ENCODE measurements around the gene CCNI. TPM values are rescaled to one million over a fixed set of nuclear protein-coding genes. Genes with fewer than 3 reads are reported as not detected.

Gene CCNI
- total and polyA plus RNA-seq, 4 donors = 36.2 to 87.5 (median 62.3) TPM

GRCh38 chr4:77094496-77094895, 18.7 kb upstream of the CCNI start:
- no peak for TF ChIP-seq HNF4G (IDR thresholded peaks at IDR 0.05)
- no peak for TF ChIP-seq CTCF (IDR thresholded peaks at IDR 0.05; ENCODE audit: low read depth, low read length, missing input control)
- no peak for TF ChIP-seq RAD21 (IDR thresholded peaks at IDR 0.05)
- TF ChIP-seq REST (IDR thresholded peaks at IDR 0.05) = no peak
- no peak for TF ChIP-seq YY1 (IDR thresholded peaks at IDR 0.05)
- no peak for TF ChIP-seq HNF4A (conservative IDR thresholded peaks at IDR 0.05)
- TF ChIP-seq ATF3 (IDR thresholded peaks at IDR 0.05) = no peak
- TF ChIP-seq RXRA (IDR thresholded peaks at IDR 0.05) = no peak
- TF ChIP-seq FOXA2 (IDR thresholded peaks at IDR 0.05) = no peak
- no peak for TF ChIP-seq SP1 (IDR thresholded peaks at IDR 0.05)
- no peak for TF ChIP-seq EGR1 (IDR thresholded peaks at IDR 0.05; ENCODE audit: low read depth in 2 of 2)
- TF ChIP-seq NR2F2 (IDR thresholded peaks at IDR 0.05) = no peak
- TF ChIP-seq MAX (IDR thresholded peaks at IDR 0.05) = no peak
- no peak for TF ChIP-seq JUND (IDR thresholded peaks at IDR 0.05)
- TF ChIP-seq ZBTB33 (IDR thresholded peaks at IDR 0.05) = no peak
- no peak for TF ChIP-seq FOXA1 (IDR thresholded peaks at IDR 0.05)
- no peak for TF ChIP-seq TAF1 (conservative IDR thresholded peaks at IDR 0.05)
- Histone ChIP-seq H3K4me1 (ENCODE audit: control insufficient read depth in 4 of 4, insufficient read depth in 4 of 4, low read length in 3 of 4) (peaks cover 0 to 3% (median 0%) of the 10 kb centered on the region in 4 donors), H3K4me3 (ENCODE audit: low read depth in 1 of 3, low read length in 3 of 3) (no peak overlapping the region), H3K27ac (ENCODE audit: low read depth in 1 of 2, low read length in 2 of 2) (no peak overlapping the region), H3K27me3 (ENCODE audit: control insufficient read depth in 4 of 4, insufficient read depth in 4 of 4, low read length in 3 of 4) (no peaks in the 10 kb centered on the region), H3K9me3 (ENCODE audit: control insufficient read depth in 4 of 4, low read length in 3 of 4) (no peaks in the 10 kb centered on the region), H3K9ac (ENCODE audit: low read depth in 1 of 2, low read length in 2 of 2) (no peak overlapping the region), H3K36me3 (ENCODE audit: control insufficient read depth in 4 of 4, insufficient read depth in 3 of 4, low read depth in 1 of 4, low read length in 3 of 4) (no peaks in the 10 kb centered on the region)
- WGBS = 97% methylated on average over 3 of the region's 3 CpGs
- DNase-seq (ENCODE audit: low spot score) = no peak

GRCh38 chr4:77093401-77093800, 17.6 kb upstream of the CCNI start:
- Histone ChIP-seq H3K36me3 (ENCODE audit: control insufficient read depth in 4 of 4, insufficient read depth in 3 of 4, low read depth in 1 of 4, low read length in 3 of 4) (no peaks in the 10 kb centered on the region), H3K9ac (ENCODE audit: low read depth in 1 of 2, low read length in 2 of 2) (no peak overlapping the region), H3K9me3 (ENCODE audit: control insufficient read depth in 4 of 4, low read length in 3 of 4) (no peaks in the 10 kb centered on the region), H3K27ac (ENCODE audit: low read depth in 1 of 2, low read length in 2 of 2) (no peak overlapping the region), H3K27me3 (ENCODE audit: control insufficient read depth in 4 of 4, insufficient read depth in 4 of 4, low read length in 3 of 4) (no peaks in the 10 kb centered on the region), H3K4me3 (ENCODE audit: low read depth in 1 of 3, low read length in 3 of 3) (no peak overlapping the region), H3K4me1 (ENCODE audit: control insufficient read depth in 4 of 4, insufficient read depth in 4 of 4, low read length in 3 of 4) (peaks cover 0 to 3% (median 0%) of the 10 kb centered on the region in 4 donors)
- TF ChIP-seq ATF3 (IDR thresholded peaks at IDR 0.05) (no peak), CTCF (IDR thresholded peaks at IDR 0.05; ENCODE audit: low read depth, low read length, missing input control) (no peak), SP1 (IDR thresholded peaks at IDR 0.05) (no peak), NR2F2 (IDR thresholded peaks at IDR 0.05) (no peak), HNF4A (conservative IDR thresholded peaks at IDR 0.05) (no peak), RAD21 (IDR thresholded peaks at IDR 0.05) (no peak)
- 90% methylated on average over 1 of the region's 1 CpG for WGBS
- no peak for DNase-seq (ENCODE audit: low spot score)
